ENCODE measurements around the gene DDX10. TPM values are rescaled to one million over a fixed set of nuclear protein-coding genes. Genes with fewer than 3 reads are reported as not detected.
"Not testable (repeated sequence)": the region's sequence is repeated elsewhere in the genome, so short reads cannot be mapped to it uniquely, and the experiment has no call there.

DDX10 gene
- total RNA-seq, 1 donor from 2014 or later = 21.1 TPM

DNA sequence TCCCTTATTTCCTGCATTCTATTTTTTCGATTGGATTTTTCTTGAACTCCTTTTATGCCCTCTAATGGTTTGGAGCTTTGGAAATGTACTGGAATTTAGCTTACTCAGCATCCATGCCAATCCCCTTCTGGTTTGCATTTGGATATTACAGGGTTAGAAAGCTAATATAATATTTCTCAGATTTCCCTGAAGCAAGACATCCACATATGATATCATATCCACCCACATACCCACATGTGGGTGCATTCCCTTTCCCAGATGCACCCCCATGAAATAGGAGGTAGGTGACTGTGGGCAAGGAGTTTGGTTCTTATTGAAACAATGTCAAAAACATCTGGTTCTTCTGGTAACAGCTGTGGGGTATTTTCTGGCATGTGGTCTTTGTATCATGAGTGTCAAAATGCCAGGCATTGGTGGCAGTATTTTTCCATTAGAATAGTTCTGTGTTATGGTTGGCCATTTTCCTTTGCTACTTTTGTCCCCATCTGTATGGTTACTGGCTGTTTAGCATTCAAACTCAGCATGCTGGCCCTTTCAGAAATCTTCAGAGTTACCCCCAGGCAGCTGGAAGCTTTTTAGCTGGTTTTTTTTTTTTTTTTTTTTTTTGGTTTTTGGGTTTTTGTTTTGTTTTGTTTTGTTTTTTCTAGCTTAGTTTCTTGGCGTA, 32.7 kb upstream of the DDX10 start:
- TF ChIP-seq, protein P1, sequence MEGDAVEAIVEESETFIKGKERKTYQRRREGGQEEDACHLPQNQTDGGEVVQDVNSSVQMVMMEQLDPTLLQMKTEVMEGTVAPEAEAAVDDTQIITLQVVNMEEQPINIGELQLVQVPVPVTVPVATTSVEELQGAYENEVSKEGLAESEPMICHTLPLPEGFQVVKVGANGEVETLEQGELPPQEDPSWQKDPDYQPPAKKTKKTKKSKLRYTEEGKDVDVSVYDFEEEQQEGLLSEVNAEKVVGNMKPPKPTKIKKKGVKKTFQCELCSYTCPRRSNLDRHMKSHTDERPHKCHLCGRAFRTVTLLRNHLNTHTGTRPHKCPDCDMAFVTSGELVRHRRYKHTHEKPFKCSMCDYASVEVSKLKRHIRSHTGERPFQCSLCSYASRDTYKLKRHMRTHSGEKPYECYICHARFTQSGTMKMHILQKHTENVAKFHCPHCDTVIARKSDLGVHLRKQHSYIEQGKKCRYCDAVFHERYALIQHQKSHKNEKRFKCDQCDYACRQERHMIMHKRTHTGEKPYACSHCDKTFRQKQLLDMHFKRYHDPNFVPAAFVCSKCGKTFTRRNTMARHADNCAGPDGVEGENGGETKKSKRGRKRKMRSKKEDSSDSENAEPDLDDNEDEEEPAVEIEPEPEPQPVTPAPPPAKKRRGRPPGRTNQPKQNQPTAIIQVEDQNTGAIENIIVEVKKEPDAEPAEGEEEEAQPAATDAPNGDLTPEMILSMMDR (IDR thresholded peaks at IDR 0.05) = no peak
- H3K4me1 ChIP-seq = no peaks in the 10 kb centered on the region
- no peak overlapping the region for H3K4me3 ChIP-seq
- intact Hi-C loops (cut with DNase I) = no loop called here
- no peaks in the 10 kb centered on the region for H3K27me3 ChIP-seq (ENCODE audit: low read depth)
- DNase-seq = no peak
- H3K9me3 ChIP-seq = no peaks in the 10 kb centered on the region
- no peak for ATAC-seq
- H3K36me3 ChIP-seq = no peaks in the 10 kb centered on the region
- no peak overlapping the region for H3K27ac ChIP-seq

DNA sequence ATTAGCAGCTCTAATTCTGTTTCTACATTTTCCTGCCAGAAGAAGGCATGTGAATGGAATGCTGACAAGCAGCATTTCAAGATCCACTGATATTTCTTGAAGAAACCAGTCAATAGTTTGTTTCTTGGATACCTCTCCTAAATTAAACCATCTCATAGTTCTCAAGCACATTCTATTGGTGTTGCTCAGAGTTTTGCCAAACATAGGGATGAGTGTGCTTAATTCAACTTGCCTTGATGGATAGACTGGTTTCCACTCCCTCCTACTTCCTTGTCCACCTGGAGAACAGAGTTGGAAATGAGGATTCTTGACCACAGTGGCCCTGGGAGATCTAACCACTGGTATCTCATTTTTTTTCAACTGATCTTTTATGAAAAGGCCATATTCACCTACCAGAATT, 29.8 kb upstream of the DDX10 start:
- TF ChIP-seq, protein P1 (IDR thresholded peaks at IDR 0.05) = no peak
- Histone ChIP-seq H3K9me3 (no peaks in the 10 kb centered on the region), H3K4me3 (no peak overlapping the region), H3K27ac (no peak overlapping the region), H3K27me3 (ENCODE audit: low read depth) (no peaks in the 10 kb centered on the region), H3K36me3 (no peaks in the 10 kb centered on the region), H3K4me1 (no peaks in the 10 kb centered on the region)
- peak; percentile 47 to 87 for ATAC-seq
- intact Hi-C loops (cut with DNase I) = no loop called here
- DNase-seq = no peak

DNA sequence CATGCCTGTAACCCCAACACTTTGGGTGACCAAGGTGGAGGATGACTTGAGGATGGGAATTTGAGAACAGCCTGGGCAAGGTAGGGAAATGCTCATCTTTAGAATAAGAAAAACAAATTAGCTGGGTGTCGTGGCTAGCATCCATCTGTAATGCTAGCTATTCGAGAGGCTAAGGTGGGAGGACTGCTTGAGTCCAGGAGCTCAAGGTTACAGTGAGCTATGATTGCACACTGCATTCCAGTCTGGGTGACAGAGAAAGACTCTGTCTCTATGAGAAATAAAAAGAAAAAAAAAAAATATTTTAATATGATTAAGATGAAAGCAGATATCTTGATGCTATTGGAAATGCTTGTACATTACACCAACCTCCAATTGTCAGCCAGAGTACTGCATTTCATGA, 28.6 kb upstream of the DDX10 start:
- H3K9me3 ChIP-seq = no peaks in the 10 kb centered on the region

DNA sequence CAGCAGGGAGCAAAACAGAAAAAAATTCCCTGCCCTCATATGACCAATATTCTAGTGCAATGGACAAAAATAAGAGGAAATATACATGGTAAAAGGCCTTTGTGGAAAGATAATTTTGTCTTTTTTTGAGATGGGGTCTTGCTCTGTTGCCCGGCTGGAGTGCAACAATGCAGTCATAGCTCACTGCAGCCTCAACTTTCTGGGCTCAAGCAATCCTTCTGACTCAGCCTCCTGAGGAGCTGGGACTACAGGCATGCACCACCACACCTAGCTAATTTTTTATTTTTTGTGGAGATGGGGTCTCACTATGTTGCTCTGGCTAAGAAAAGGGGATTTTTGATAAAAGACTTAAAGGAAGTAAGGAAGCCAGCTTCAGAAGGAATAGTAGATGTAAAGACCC, 25.7 kb upstream of the DDX10 start:
- Histone ChIP-seq H3K4me3 (no peak overlapping the region), H3K9me3 (no peaks in the 10 kb centered on the region), H3K27ac (no peak overlapping the region), H3K36me3 (no peaks in the 10 kb centered on the region), H3K4me1 (no peaks in the 10 kb centered on the region), H3K27me3 (ENCODE audit: low read depth) (no peaks in the 10 kb centered on the region)
- no peak for ATAC-seq
- intact Hi-C loops (cut with DNase I) = no loop called here
- TF ChIP-seq, protein P1 (IDR thresholded peaks at IDR 0.05) = no peak
- DNase-seq = no peak

More for the DNA sequence above, 28.6 kb upstream of the DDX10 start:
- no peaks in the 10 kb centered on the region for H3K27me3 ChIP-seq (ENCODE audit: low read depth)
- no peak for DNase-seq
- no peak for ATAC-seq
- intact Hi-C loops (cut with DNase I) = no loop called here
- TF ChIP-seq, protein P1 (IDR thresholded peaks at IDR 0.05) = no peak
- no peak overlapping the region for H3K4me3 ChIP-seq
- no peaks in the 10 kb centered on the region for H3K4me1 ChIP-seq
- no peaks in the 10 kb centered on the region for H3K36me3 ChIP-seq
- no peak overlapping the region for H3K27ac ChIP-seq

DNA sequence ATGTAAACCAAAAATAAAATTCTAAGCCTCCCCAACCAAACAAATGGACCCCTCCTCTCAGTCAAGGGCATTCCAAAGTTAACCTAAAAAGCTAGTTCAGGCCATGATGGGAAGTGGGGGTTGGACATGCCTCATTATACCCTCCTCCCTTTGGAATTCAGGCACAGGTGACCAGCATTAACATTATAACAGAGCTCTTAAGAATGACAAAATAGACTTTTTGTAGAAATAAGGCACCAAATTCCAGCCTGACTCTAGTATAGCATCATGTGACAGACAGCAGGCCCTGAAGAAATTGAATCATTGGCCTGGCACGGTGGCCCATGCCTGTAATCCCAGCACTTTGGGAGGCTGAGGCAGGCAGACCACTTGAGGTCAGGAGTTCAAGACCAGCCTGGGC, 23.1 kb upstream of the DDX10 start:
- intact Hi-C loops (cut with DNase I); H3K4me3 ChIP-seq; H3K9me3 ChIP-seq; H3K36me3 ChIP-seq; H3K27me3 ChIP-seq (ENCODE audit: low read depth); ATAC-seq; H3K4me1 ChIP-seq; DNase-seq; H3K27ac ChIP-seq: not testable (repeated sequence)

DNA sequence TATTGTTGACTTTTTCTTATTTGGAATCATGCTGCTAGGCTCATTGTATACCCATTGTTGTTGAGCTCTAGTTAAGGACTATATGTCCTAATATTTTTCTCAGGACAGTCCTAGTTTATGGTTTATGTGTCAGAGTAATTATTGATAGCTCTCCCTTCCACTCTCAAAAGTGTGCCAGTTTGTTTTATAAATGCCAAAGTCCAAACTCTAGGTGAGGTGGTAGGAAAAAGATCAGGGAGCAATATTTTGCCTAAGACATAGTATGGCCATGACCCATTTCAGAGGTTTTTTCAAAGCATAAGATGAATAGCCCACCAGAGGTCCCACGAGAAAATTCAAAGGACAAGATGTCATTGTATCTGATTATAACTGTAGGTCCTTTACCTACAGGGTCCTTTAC, 20.9 kb upstream of the DDX10 start:
- ATAC-seq (no peak), DNase-seq (no peak)
- Histone ChIP-seq H3K9me3 (no peaks in the 10 kb centered on the region), H3K27ac (no peak overlapping the region), H3K4me1 (peaks cover 8% of the 10 kb centered on the region), H3K27me3 (ENCODE audit: low read depth) (no peaks in the 10 kb centered on the region), H3K4me3 (no peak overlapping the region), H3K36me3 (no peaks in the 10 kb centered on the region)
- TF ChIP-seq, protein P1 (IDR thresholded peaks at IDR 0.05) = no peak
- intact Hi-C loops (cut with DNase I) = no loop called here

Data from lower lobe of right lung (tissue), 2 donors.